ENCODE data around the gene TWNK. TPM values are rescaled to one million over a fixed set of nuclear protein-coding genes. Genes with fewer than 3 reads are reported as not detected.

The TWNK gene
- total and polyA plus RNA-seq, 2 of the 4 experiments (the other 2 are of a cell fraction), result 7.7 to 8.8 TPM

- no peaks in the 10 kb centered on the region; the same call in 1 of the 2 replicates for H3K27me3 ChIP-seq (ENCODE audit: control insufficient read depth, insufficient read depth, low read length)
- intact Hi-C loops (cut with micrococcal nuclease) (loop anchor here (10.0 kb wide), 1 partner anchor 451 kb away; no protein-coding TSS in a partner anchor), dilution Hi-C loops (cut with HindIII; ENCODE audit: low sequenced_read_pairs, unreplicated experiment) (no loop called here), in situ Hi-C loops (cut with MboI; ENCODE audit: low sequenced_read_pairs) (no loop called here)
- H2BK120ac ChIP-seq (ENCODE audit: low read depth, low read length), result no peak overlapping the region
- H2BK20ac ChIP-seq (ENCODE audit: low read depth, low read length), result no peak overlapping the region
- H3K14ac ChIP-seq (replicated peaks; ENCODE audit: low read depth, low read length), result no peak overlapping the region
- H2AK5ac ChIP-seq (ENCODE audit: low read depth, low read length), result peak overlapping the region; percentile 5; the same call in 1 of the 2 replicates
- peaks cover 13% of the 10 kb centered on the region for H3K9me1 ChIP-seq (ENCODE audit: insufficient read depth, low read length)
- TF ChIP-seq RAD21 (IDR thresholded peaks at IDR 0.05; ENCODE audit: low read length) (no peak), CTCF (conservative IDR thresholded peaks at IDR 0.05; ENCODE audit: low read depth, low read length) (0 out of 2 replicates have a peak, but pooled peaks have one; percentile 0)
- H3K79me1 ChIP-seq (ENCODE audit: low read depth in 1 of 2, low read length in 2 of 2), result 0 out of 4 replicates have a peak, but pooled peaks cover 0 to 7% of the 10 kb centered on the region in 2 experiments
- no peak overlapping the region for H2BK15ac ChIP-seq (ENCODE audit: low read depth, low read length)
- no peak overlapping the region for H3K27ac ChIP-seq (ENCODE audit: insufficient read depth, low read length)
- no peak overlapping the region for H3K9ac ChIP-seq (ENCODE audit: low read depth, low read length)
- POLR2A ChIA-PET (ENCODE audit: unreplicated experiment), result no interaction called here
- BruUV-seq (replicated peaks), result no TSS peak
- WGBS, 2 experiments (ENCODE audit: extremely low coverage in 2 of 2, insufficient read length in 1 of 2), result 65% methylated on average over 5 of the region's 8 CpGs; no CpG with 5 or more reads in 1 of the 2 experiments
- peak overlapping the region; percentile 92 for H2AK9ac ChIP-seq (replicated peaks; ENCODE audit: low read depth, low read length, poor library complexity)
- H3K56ac ChIP-seq (ENCODE audit: extremely low read depth, insufficient read depth, low read length), result no peak overlapping the region
- H3K18ac ChIP-seq (ENCODE audit: low read depth, low read length), result no peak overlapping the region
- H3K23ac ChIP-seq (ENCODE audit: low read depth, low read length), result no peak overlapping the region
- no peak overlapping the region for H3K4me3 ChIP-seq (ENCODE audit: insufficient read depth, low read depth, low read length)
- H3K36me3 ChIP-seq (ENCODE audit: control insufficient read depth, insufficient read depth, low read length), result no peaks in the 10 kb centered on the region
- DNase-seq (no peak), ATAC-seq (ENCODE audit: low read depth) (no peak)
- H2AFZ ChIP-seq (replicated peaks; ENCODE audit: low read length, poor library complexity), result peak overlapping the region; percentile 28
- H4K20me1 ChIP-seq (ENCODE audit: insufficient read depth, low read length), result peaks cover 4% of the 10 kb centered on the region; the same call in 1 of the 2 replicates
- no peak overlapping the region for H3K4ac ChIP-seq (ENCODE audit: low read depth, low read length)
- H4K8ac ChIP-seq (ENCODE audit: low read depth in 2 of 2, low read length in 2 of 2), result no peak overlapping the region
- CTCF ChIA-PET, result interaction anchor here (0.7 to 6.8 kb wide), 7 partner anchors 10 to 497 kb away, joined by 3 to 48 read pairs (median 10); partner anchors contain the start of genes LZTS2, MRPL43 and TWNK
- H4K5ac ChIP-seq (ENCODE audit: low read depth, low read length), result no peak overlapping the region
- no peak overlapping the region for H4K91ac ChIP-seq (ENCODE audit: insufficient read depth, low read depth, low read length)
- H3K4me1 ChIP-seq (ENCODE audit: control insufficient read depth, insufficient read depth, low read length), result peaks cover 22% of the 10 kb centered on the region
- H2BK5ac ChIP-seq (ENCODE audit: low read depth, low read length, poor library complexity, severe bottlenecking), result no peak overlapping the region
- no peaks in the 10 kb centered on the region for H3K9me3 ChIP-seq (ENCODE audit: control insufficient read depth, insufficient read depth, low read length)
- H3K4me2 ChIP-seq (ENCODE audit: low read depth, low read length), result no peak overlapping the region
Measured at GRCh38 chr10:101015582-101015973, 28.2 kb downstream of the TWNK start.
